Suprapubic skin (tissue), 4 donors: ENCODE measurements around the gene KTN1.

Source experiments
- CTCF ChIP-seq, 2 donors: fragments of 200-600 bp in 1 of 2; fragments of 450-650 bp in 1 of 2; sonication (generic) in 1 of 2; IDR thresholded peaks; one replicate each; pipeline ENCODE4 v1.5.1; 2016 to 2019; ENCODE audit warnings: antibody characterized with exemption in 2 of 2, mild to moderate bottlenecking in 1 of 2, moderate library complexity in 1 of 2
- EP300 ChIP-seq: sonication (generic); formaldehyde crosslinking; IDR thresholded peaks from one replicate; pipeline ENCODE4 v1.6.1; 2017; ENCODE audit warnings: antibody characterized with exemption
- POLR2A ChIP-seq, 2 donors: fragments of 450-650 bp; IDR thresholded peaks; one replicate each; pipeline ENCODE4 v1.6.1; 2017; ENCODE audit warnings: antibody characterized with exemption in 2 of 2, mild to moderate bottlenecking in 2 of 2, moderate library complexity in 2 of 2
- POLR2AphosphoS5 ChIP-seq, 3 donors: sonication (generic); formaldehyde crosslinking; IDR thresholded peaks; one replicate each; pipeline ENCODE4 v1.6.1; 2017; ENCODE audit warnings: antibody characterized with exemption in 3 of 3

- TF ChIP-seq CTCF (IDR thresholded peaks at IDR 0.05) = no peak
- TF ChIP-seq POLR2AphosphoS5 (IDR thresholded peaks at IDR 0.05) = no peak
- no peak for TF ChIP-seq EP300
- no peak for TF ChIP-seq POLR2A (IDR thresholded peaks at IDR 0.05)
Measured at GRCh38 chr14:55535516-55536203, 44.3 kb upstream of the KTN1 start.
